NCI-H1105 treated with DMSO at 0.1 percent for 48 hours (cell line): ENCODE results near the gene COX17.

Experiments
- DNase-seq: peaks from one replicate; lab custom pipeline; 2025; lab: John Stamatoyannopoulos, UW

The COX17 gene

GRCh38 chr3:119624002-119624720 lies 53.0 kb downstream of the COX17 start:
- no peak for DNase-seq

DNA sequence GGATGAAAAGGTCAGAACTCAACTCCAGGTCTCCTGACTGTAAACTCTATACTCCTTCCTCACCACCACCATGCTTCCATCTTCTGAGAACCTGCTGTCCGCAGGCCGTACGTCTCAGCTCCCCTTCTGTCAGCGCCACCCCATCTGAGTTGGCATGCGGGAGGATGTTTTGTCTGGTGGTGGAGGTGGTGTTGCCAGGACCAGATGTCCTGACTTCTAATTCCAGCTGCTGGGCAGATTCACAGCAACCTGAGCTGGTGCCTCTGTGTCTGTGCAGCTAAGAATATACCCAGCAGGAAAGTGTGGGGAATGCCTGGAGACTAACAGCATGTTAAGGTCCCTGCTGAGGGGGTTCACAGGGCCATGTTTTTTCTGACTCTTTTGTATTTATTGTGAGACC lies 56.3 kb downstream of the COX17 start:
- DNase-seq = no peak
